Naive thymus-derived CD4-positive, alpha-beta T cell (primary cell): ENCODE data around the gene P2RY8. TPM values are rescaled to one million over a fixed set of nuclear protein-coding genes. Genes with fewer than 3 reads are reported as not detected.

ENCODE experiments used
- ATAC-seq: fragments of 150-1000 bp; cut with Tn5 transposase; 2 replicates; pipeline ENCODE4 v1.10.0; 2021; ENCODE audit warnings: mild to moderate bottlenecking, moderate library complexity
- CTCF ChIA-PET: fragments of 350-600 bp; sonication (Branson Sonifier 250); formaldehyde crosslinking; loops from one replicate; lab custom pipeline; 2021; ENCODE audit warnings: antibody characterized with exemption; lab: Charles Lee
- POLR2A ChIA-PET: fragments of 350-600 bp; sonication (Branson Sonifier 250); formaldehyde crosslinking; loops from one replicate; lab custom pipeline; 2021; ENCODE audit warnings: antibody characterized with exemption, inconsistent platforms; lab: Charles Lee
- DNase-seq, 9 donors: peaks; one replicate each; pipeline versions ENCODE4 v3.0.0 to v3.0.0-alpha.2; 2020 to 2022; ENCODE audit warnings: mixed read lengths in 1 of 9
- H3K27ac ChIP-seq: one replicate; pipeline ENCODE4 v1.7.0; 2013; ENCODE audit warnings: mild to moderate bottlenecking, low read depth, low read length, moderate library complexity
- H3K27me3 ChIP-seq, 2 donors: one replicate each; pipeline ENCODE4 v1.7.0; 2013; ENCODE audit warnings: low read length in 2 of 2, mild to moderate bottlenecking in 2 of 2, moderate library complexity in 2 of 2; ENCODE audit not compliant: control insufficient read depth in 2 of 2, insufficient read depth in 2 of 2
- H3K36me3 ChIP-seq, 3 experiments: 1 replicate in 2 of 3; 2 replicates in 1 of 3; pipeline ENCODE4 v1.7.0; 2013; ENCODE audit warnings: low read length in 3 of 3, mild to moderate bottlenecking in 3 of 3, moderate library complexity in 1 of 3; ENCODE audit not compliant: insufficient read depth in 3 of 3, control insufficient read depth in 2 of 3
- H3K4me1 ChIP-seq, 2 donors: one replicate each; pipeline ENCODE4 v1.7.0; 2013; ENCODE audit warnings: low read length in 2 of 2, mild to moderate bottlenecking in 2 of 2, moderate library complexity in 1 of 2; ENCODE audit not compliant: control insufficient read depth in 2 of 2, insufficient read depth in 2 of 2
- H3K4me3 ChIP-seq: 2 replicates; pipeline ENCODE4 v1.7.0; 2013; ENCODE audit warnings: mild to moderate bottlenecking, low read length
- H3K9me3 ChIP-seq, 3 experiments: 1 replicate in 2 of 3; 2 replicates in 1 of 3; pipeline ENCODE4 v1.7.0; 2013; ENCODE audit warnings: low read length in 3 of 3; ENCODE audit not compliant: control insufficient read depth in 2 of 3
- H3K27ac Mint-ChIP-seq, 9 donors: one replicate each; pipeline ENCODE4 v1.8.0; 2020 to 2022; ENCODE audit warnings: mixed read lengths in 9 of 9, mild to moderate bottlenecking in 8 of 9, moderate library complexity in 5 of 9, inconsistent platforms in 2 of 9
- H3K27me3 Mint-ChIP-seq, 5 donors: one replicate each; pipeline ENCODE4 v1.8.0; 2021 to 2022; ENCODE audit warnings: mixed read lengths in 5 of 5, mild to moderate bottlenecking in 1 of 5
- H3K36me3 Mint-ChIP-seq, 5 donors: one replicate each; pipeline ENCODE4 v1.8.0; 2020 to 2022; ENCODE audit warnings: mixed read lengths in 5 of 5, mild to moderate bottlenecking in 3 of 5, inconsistent platforms in 1 of 5
- H3K4me1 Mint-ChIP-seq, 7 donors: one replicate each; pipeline ENCODE4 v1.8.0; 2020 to 2022; ENCODE audit warnings: mixed read lengths in 7 of 7, mild to moderate bottlenecking in 3 of 7, inconsistent platforms in 1 of 7
- H3K4me3 Mint-ChIP-seq, 10 donors: one replicate each; pipeline ENCODE4 v1.8.0; 2020 to 2022; ENCODE audit warnings: mild to moderate bottlenecking in 10 of 10, mixed read lengths in 10 of 10, moderate library complexity in 6 of 10, inconsistent platforms in 2 of 10
- H3K9me3 Mint-ChIP-seq, 11 donors: one replicate each; pipeline ENCODE4 v1.8.0; 2020 to 2022; ENCODE audit warnings: mixed read lengths in 11 of 11, mild to moderate bottlenecking in 4 of 11, inconsistent platforms in 1 of 11, moderate library complexity in 1 of 11
- intact Hi-C, 2 donors: fragments of 100-400 bp; cut with micrococcal nuclease; formaldehyde crosslinking; loops; one replicate each; pipeline ENCODE4 v1.15.1; 2023
- polyA plus RNA-seq, 2 donors: library from polyadenylated mRNA; unstranded; fragments of 300-500 nt; fragmentation: Illumina TruSeq; gene quantifications; one replicate each; pipeline ENCODE4 v1.2.3, GENCODE V29; 2021
- total RNA-seq, 6 experiments: library from RNA in 5 of 6; stranded (reverse) in 5 of 6; gene quantifications; 1 replicate in 5 of 6; 2 replicates in 1 of 6; pipeline ENCODE4 v1.2.3 and lab custom pipeline; 2021 to 2026

P2RY8 gene
- total and polyA plus RNA-seq, 7 experiments from 2014 or later: 109 to 277 (median 149) TPM

- no peak overlapping the region for H3K4me3 ChIP-seq
- no peaks in the 10 kb centered on the region for H3K27me3 ChIP-seq
- no peak overlapping the region for H3K27ac Mint-ChIP-seq
- POLR2A ChIA-PET: no interaction called here
- no peak overlapping the region for H3K4me3 Mint-ChIP-seq
- no peak overlapping the region for H3K27ac ChIP-seq
- H3K27me3 Mint-ChIP-seq: no peaks in the 10 kb centered on the region
- CTCF ChIA-PET: no interaction called here
- DNase-seq (peak in 1 of 9 donors; percentile 7), ATAC-seq (no peak)
- intact Hi-C loops: no loop called here
- no peaks in the 10 kb centered on the region for H3K9me3 ChIP-seq
- peaks cover 2 to 31% (median 5%) of the 10 kb centered on the region in 3 experiments for H3K36me3 ChIP-seq
- peaks cover 3 to 10% (median 7%) of the 10 kb centered on the region in 7 donors for H3K4me1 Mint-ChIP-seq
- peaks cover 0 to 7% (median 4%) of the 10 kb centered on the region in 5 donors for H3K36me3 Mint-ChIP-seq
- no peaks in the 10 kb centered on the region for H3K9me3 Mint-ChIP-seq
- H3K4me1 ChIP-seq: peaks cover 27 to 44% of the 10 kb centered on the region in 2 donors
Measured at GRCh38 chrX:1528884-1529203, 8.1 kb downstream of the P2RY8 start.

DNA sequence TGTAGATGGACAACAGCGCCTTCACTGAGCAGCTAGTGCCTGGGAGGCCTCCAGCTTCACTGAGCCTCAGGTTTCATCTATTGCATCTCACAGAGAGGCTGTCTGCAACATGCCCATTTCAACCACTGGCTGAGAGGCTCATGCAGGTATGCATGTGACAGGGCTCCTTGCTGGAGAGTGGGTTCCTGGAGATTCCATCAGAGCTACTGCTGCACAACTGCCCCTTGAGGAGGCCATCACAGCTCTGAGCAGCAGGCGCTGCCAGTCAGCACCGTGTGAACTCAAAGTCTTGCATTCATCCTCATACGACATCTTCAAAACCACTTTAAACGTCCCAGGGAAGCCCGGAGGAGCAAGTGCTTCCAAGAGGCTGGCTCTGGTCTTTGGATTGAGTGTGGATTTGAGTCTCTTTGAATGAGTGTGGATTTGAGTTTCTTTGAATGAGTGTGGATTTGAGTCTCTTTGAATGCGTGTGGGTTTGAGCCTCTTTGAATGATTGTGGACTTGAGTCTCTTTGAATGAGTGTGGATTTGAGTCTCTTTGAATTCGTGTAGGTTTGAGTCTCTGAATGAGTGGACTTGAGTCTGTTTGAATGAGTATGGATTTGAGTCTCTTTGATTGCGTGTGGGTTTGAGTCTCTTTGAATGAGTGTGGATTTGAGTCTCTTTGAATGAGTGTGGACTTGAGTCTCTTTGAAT lies 8.7 kb downstream of the P2RY8 start:
- Mint-ChIP-seq H3K9me3 (no peaks in the 10 kb centered on the region), H3K36me3 (peaks cover 0 to 9% (median 5%) of the 10 kb centered on the region in 5 donors), H3K27me3 (no peaks in the 10 kb centered on the region), H3K4me1 (peaks cover 5 to 12% (median 7%) of the 10 kb centered on the region in 7 donors), H3K27ac (no peak overlapping the region), H3K4me3 (no peak overlapping the region)
- peak in 1 of 9 donors; percentile 33 for DNase-seq
- ChIA-PET CTCF (no interaction called here), POLR2A (no interaction called here)
- ATAC-seq: no peak
- H3K4me3 ChIP-seq: no peak overlapping the region
- intact Hi-C loops: no loop called here
- no peaks in the 10 kb centered on the region for H3K9me3 ChIP-seq
- H3K36me3 ChIP-seq: peaks cover 2 to 32% (median 5%) of the 10 kb centered on the region in 3 experiments
- H3K4me1 ChIP-seq: peaks cover 27 to 45% of the 10 kb centered on the region in 2 donors
- H3K27ac ChIP-seq: no peak overlapping the region
- H3K27me3 ChIP-seq: no peaks in the 10 kb centered on the region

GRCh38 chrX:1527457-1527856 lies 9.5 kb downstream of the P2RY8 start:
- DNase-seq: no peak
- Histone ChIP-seq H3K9me3 (no peaks in the 10 kb centered on the region), H3K4me1 (peaks cover 33 to 48% of the 10 kb centered on the region in 2 donors), H3K4me3 (no peak overlapping the region), H3K27ac (peak overlapping the region; percentile 11), H3K27me3 (no peaks in the 10 kb centered on the region), H3K36me3 (peaks cover 2 to 32% (median 5%) of the 10 kb centered on the region in 3 experiments)
- peaks cover 0 to 7% (median 5%) of the 10 kb centered on the region in 5 donors for H3K36me3 Mint-ChIP-seq
- CTCF ChIA-PET: no interaction called here
- intact Hi-C loops: no loop called here
- no peaks in the 10 kb centered on the region for H3K27me3 Mint-ChIP-seq
- H3K9me3 Mint-ChIP-seq: no peaks in the 10 kb centered on the region
- H3K4me1 Mint-ChIP-seq: peaks cover under 1 to 9% (median 5%) of the 10 kb centered on the region in 7 donors
- no peak overlapping the region for H3K4me3 Mint-ChIP-seq
- no peak for ATAC-seq
- POLR2A ChIA-PET: no interaction called here
- H3K27ac Mint-ChIP-seq: no peak overlapping the region

- no peaks in the 10 kb centered on the region for H3K27me3 Mint-ChIP-seq
- ChIA-PET POLR2A (no interaction called here), CTCF (no interaction called here)
- H3K9me3 ChIP-seq: no peaks in the 10 kb centered on the region
- H3K4me3 ChIP-seq: no peak overlapping the region
- H3K4me3 Mint-ChIP-seq: no peak overlapping the region
- peaks cover 0 to 8% (median 5%) of the 10 kb centered on the region in 5 donors for H3K36me3 Mint-ChIP-seq
- ATAC-seq (no peak), DNase-seq (no peak)
- intact Hi-C loops: no loop called here
- peaks cover 32 to 52% of the 10 kb centered on the region in 2 donors for H3K4me1 ChIP-seq
- no peaks in the 10 kb centered on the region for H3K27me3 ChIP-seq
- H3K27ac ChIP-seq: no peak overlapping the region
- H3K36me3 ChIP-seq: peaks cover under 1 to 28% (median 2%) of the 10 kb centered on the region in 3 experiments
- H3K27ac Mint-ChIP-seq: no peak overlapping the region
- peaks cover 0 to under 1% (median 0%) of the 10 kb centered on the region in 11 donors for H3K9me3 Mint-ChIP-seq
- peaks cover 6 to 16% (median 12%) of the 10 kb centered on the region in 7 donors for H3K4me1 Mint-ChIP-seq
Measured at GRCh38 chrX:1526565-1526964, 10.4 kb downstream of the P2RY8 start.

- Mint-ChIP-seq H3K36me3 (peaks cover 3 to 13% (median 10%) of the 10 kb centered on the region in 5 donors), H3K9me3 (peaks cover 0 to 3% (median 0%) of the 10 kb centered on the region in 11 donors), H3K4me3 (no peak overlapping the region), H3K27ac (no peak overlapping the region), H3K27me3 (no peaks in the 10 kb centered on the region), H3K4me1 (peaks cover 13 to 23% (median 18%) of the 10 kb centered on the region in 7 donors)
- intact Hi-C loops: no loop called here
- Histone ChIP-seq H3K36me3 (peaks cover 0 to 25% (median 2%) of the 10 kb centered on the region in 3 experiments), H3K4me1 (peaks cover 34 to 50% of the 10 kb centered on the region in 2 donors), H3K9me3 (no peaks in the 10 kb centered on the region), H3K27me3 (no peaks in the 10 kb centered on the region), H3K4me3 (no peak overlapping the region), H3K27ac (no peak overlapping the region)
- DNase-seq: no peak
- ATAC-seq: no peak
- POLR2A ChIA-PET: no interaction called here
- CTCF ChIA-PET: no interaction called here
Measured at GRCh38 chrX:1525583-1526355, 11.2 kb downstream of the P2RY8 start.

- intact Hi-C loops: loop anchor here in 1 of 2 donors (5.0 kb wide), 1 partner anchor 43 kb away; no protein-coding TSS in a partner anchor
- ChIA-PET CTCF (no interaction called here), POLR2A (no interaction called here)
- Mint-ChIP-seq H3K4me3 (no peak overlapping the region), H3K4me1 (peaks cover 20 to 30% (median 25%) of the 10 kb centered on the region in 7 donors), H3K36me3 (peaks cover 3 to 20% (median 15%) of the 10 kb centered on the region in 5 donors), H3K9me3 (peaks cover 0 to 8% (median 0%) of the 10 kb centered on the region in 11 donors), H3K27ac (no peak overlapping the region), H3K27me3 (no peaks in the 10 kb centered on the region)
- no peaks in the 10 kb centered on the region for H3K9me3 ChIP-seq
- H3K27me3 ChIP-seq: no peaks in the 10 kb centered on the region
- DNase-seq (peak in 1 of 9 donors; percentile 11), ATAC-seq (no peak)
- peaks cover 39 to 43% of the 10 kb centered on the region in 2 donors for H3K4me1 ChIP-seq
- no peak overlapping the region for H3K27ac ChIP-seq
- peaks cover 0 to 25% (median 2%) of the 10 kb centered on the region in 3 experiments for H3K36me3 ChIP-seq
- no peak overlapping the region for H3K4me3 ChIP-seq
Measured at GRCh38 chrX:1524874-1525582, 12.0 kb downstream of the P2RY8 start.
